PC-9 (cell line): ENCODE results near the gene CTSL. TPM values are rescaled to one million over a fixed set of nuclear protein-coding genes. Genes with fewer than 3 reads are reported as not detected.
"Not testable (repeated sequence)": the region's sequence is repeated elsewhere in the genome, so short reads cannot be mapped to it uniquely, and the experiment has no call there.

ENCODE experiments used
- BruUV-seq: library from RNA; stranded (reverse); fragments of 400-500 nt; replicated peaks from 2 replicates; lab custom pipeline; 2021; lab: Mats Ljungman, UMichigan
- CTCF ChIA-PET: fragments of 300-600 bp; sonication (Branson Sonifier 250); formaldehyde crosslinking; loops from one replicate; lab custom pipeline; 2022; ENCODE audit warnings: antibody characterized with exemption; lab: Charles Lee
- POLR2A ChIA-PET: fragments of 300-600 bp; sonication (Branson Sonifier 250); formaldehyde crosslinking; loops from one replicate; lab custom pipeline; 2022; ENCODE audit warnings: antibody characterized with exemption; ENCODE audit not compliant: unreplicated experiment; lab: Charles Lee
- DNase-seq, 2 experiments: peaks; one replicate each; pipeline versions ENCODE4 v3.0.0 to v3.0.0-alpha.2; 2015 to 2022; ENCODE audit warnings: mixed read lengths in 1 of 2
- H2AFZ ChIP-seq: fragments of 200-600 bp; sonication (generic); 2 replicates; pipeline ENCODE4 v1.8.1; 2017; ENCODE audit warnings: antibody characterized with exemption
- H3F3A ChIP-seq: fragments of 200-600 bp; sonication (generic); 2 replicates; pipeline ENCODE4 v1.8.1; 2017; ENCODE audit warnings: antibody characterized with exemption, mild to moderate bottlenecking, low read depth; ENCODE audit not compliant: insufficient read depth
- H3K27ac ChIP-seq: fragments of 200-600 bp; sonication (generic); 2 replicates; pipeline ENCODE4 v1.6.1; 2016; ENCODE audit warnings: mixed run types
- H3K27me3 ChIP-seq: fragments of 200-600 bp; sonication (generic); 2 replicates; pipeline ENCODE4 v1.6.1; 2016; ENCODE audit warnings: low read depth, mixed run types; ENCODE audit not compliant: insufficient read depth
- H3K36me3 ChIP-seq: fragments of 200-600 bp; sonication (generic); 2 replicates; pipeline ENCODE4 v1.6.1; 2016; ENCODE audit warnings: low read depth, mixed run types
- H3K4me1 ChIP-seq: fragments of 200-600 bp; sonication (generic); replicated peaks from 2 replicates; pipeline ENCODE4 v1.6.1; 2016; ENCODE audit warnings: mixed run types; ENCODE audit not compliant: insufficient read depth
- H3K4me2 ChIP-seq: fragments of 200-600 bp; sonication (generic); 2 replicates; pipeline ENCODE4 v1.6.1; 2017; ENCODE audit warnings: mixed run types
- H3K4me3 ChIP-seq: fragments of 200-600 bp; sonication (generic); 2 replicates; pipeline ENCODE4 v1.6.1; 2016; ENCODE audit warnings: mixed run types
- H3K79me2 ChIP-seq: fragments of 200-600 bp; sonication (generic); 2 replicates; pipeline ENCODE4 v1.6.1; 2017; ENCODE audit warnings: low read depth, mixed run types
- H3K9me2 ChIP-seq: fragments of 200-600 bp; sonication (generic); 2 replicates; pipeline ENCODE4 v1.8.1; 2017; ENCODE audit warnings: mild to moderate bottlenecking; ENCODE audit not compliant: insufficient read depth
- H3K9me3 ChIP-seq: fragments of 200-600 bp; sonication (generic); 2 replicates; pipeline ENCODE4 v1.8.1; 2016; ENCODE audit warnings: low read depth; ENCODE audit not compliant: insufficient read depth
- H4K20me1 ChIP-seq: fragments of 200-600 bp; sonication (generic); 2 replicates; pipeline ENCODE4 v1.8.1; 2017; ENCODE audit not compliant: insufficient read depth
- CTCF ChIP-seq: fragments of 200-600 bp; sonication (generic); conservative IDR thresholded peaks from 2 replicates; pipeline ENCODE4 v1.6.1; 2017; ENCODE audit warnings: mixed run types, antibody characterized with exemption, mild to moderate bottlenecking, moderate library complexity
- EZH2 ChIP-seq: fragments of 200-600 bp; sonication (generic); IDR thresholded peaks from 2 replicates; pipeline ENCODE4 v1.8.0; 2017; ENCODE audit warnings: antibody characterized with exemption, low read depth
- intact Hi-C: fragments of 100-400 bp; cut with micrococcal nuclease; formaldehyde crosslinking; loops from one replicate; pipeline ENCODE4 v1.10.0; 2022; ENCODE audit not compliant: unreplicated experiment
- total RNA-seq: library from RNA; stranded (reverse); gene quantifications from 2 replicates; pipeline ENCODE4 v1.2.3, GENCODE V29; 2021

Gene CTSL
- total RNA-seq, 1 experiment from 2014 or later, result 82.6 TPM

DNA sequence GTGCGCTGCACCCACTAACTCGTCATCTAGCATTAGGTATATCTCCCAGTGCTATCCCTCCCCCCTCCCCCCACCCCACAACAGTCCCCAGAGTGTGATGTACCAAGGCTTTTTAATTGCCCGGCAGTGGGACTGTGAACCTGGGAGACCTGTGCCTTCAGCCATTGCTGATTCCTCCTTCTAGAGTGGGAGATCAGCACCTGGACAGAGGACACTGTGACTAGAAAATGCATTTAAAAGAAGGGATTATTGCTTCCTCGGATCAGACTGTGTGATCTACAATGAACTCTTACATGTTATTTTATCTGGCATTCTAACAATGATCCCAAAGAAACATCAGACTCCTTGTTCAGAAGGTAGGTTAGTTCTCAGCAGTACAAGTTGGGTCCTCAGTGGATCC, 25.9 kb downstream of the CTSL start:
- POLR2A ChIA-PET, result no interaction called here
- Histone ChIP-seq H4K20me1 (no peaks in the 10 kb centered on the region), H3K9me3 (no peaks in the 10 kb centered on the region; the same call in 1 of the 2 replicates), H3K27me3 (no peaks in the 10 kb centered on the region), H3K4me3 (no peak overlapping the region), H3K27ac (no peak overlapping the region), H2AFZ (no peak overlapping the region), H3K79me2 (no peaks in the 10 kb centered on the region), H3F3A (no peaks in the 10 kb centered on the region), H3K4me2 (no peak overlapping the region), H3K4me1 (no peaks in the 10 kb centered on the region), H3K9me2 (no peaks in the 10 kb centered on the region), H3K36me3 (no peaks in the 10 kb centered on the region)
- intact Hi-C loops, result no loop called here
- TF ChIP-seq EZH2, result no peak
- no peak for TF ChIP-seq CTCF
- DNase-seq, result no peak
- no TSS peak for BruUV-seq
- CTCF ChIA-PET, result no interaction called here

GRCh38 chr9:87753313-87753712, 27.4 kb downstream of the CTSL start:
- H3F3A ChIP-seq, result no peaks in the 10 kb centered on the region
- no peak overlapping the region for H3K4me3 ChIP-seq
- no peak overlapping the region for H2AFZ ChIP-seq
- intact Hi-C loops, result no loop called here
- no peaks in the 10 kb centered on the region for H3K4me1 ChIP-seq
- H3K27ac ChIP-seq, result no peak overlapping the region
- H3K9me2 ChIP-seq, result no peaks in the 10 kb centered on the region
- no peaks in the 10 kb centered on the region for H3K27me3 ChIP-seq
- TF ChIP-seq CTCF, result no peak
- TF ChIP-seq EZH2, result no peak
- BruUV-seq, result no TSS peak
- no peaks in the 10 kb centered on the region; the same call in 1 of the 2 replicates for H3K9me3 ChIP-seq
- H3K79me2 ChIP-seq, result no peaks in the 10 kb centered on the region
- DNase-seq, result no peak
- ChIA-PET CTCF (no interaction called here), POLR2A (no interaction called here)
- H3K36me3 ChIP-seq, result no peaks in the 10 kb centered on the region
- no peaks in the 10 kb centered on the region for H4K20me1 ChIP-seq
- no peak overlapping the region for H3K4me2 ChIP-seq

DNA sequence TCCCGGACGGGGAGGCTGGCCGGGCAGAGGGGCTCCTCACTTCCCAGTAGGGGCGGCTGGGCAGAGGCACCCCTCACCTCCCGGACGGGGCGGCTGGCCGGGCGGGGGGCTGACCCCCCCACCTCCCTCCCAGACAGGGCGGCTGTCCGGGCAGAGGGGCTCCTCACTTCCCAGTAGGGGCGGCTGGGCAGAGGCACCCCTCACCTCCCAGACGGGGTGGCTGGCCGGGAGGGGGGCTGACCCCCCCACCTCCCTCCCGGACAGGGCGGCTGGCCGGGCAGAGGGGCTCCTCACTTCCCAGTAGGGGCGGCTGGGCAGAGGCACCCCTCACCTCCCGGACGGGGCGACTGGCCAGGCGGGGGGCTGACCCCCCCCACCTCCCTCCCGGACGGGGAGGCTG, 32.4 kb downstream of the CTSL start:
- H3K36me3 ChIP-seq, CTCF ChIA-PET, H3F3A ChIP-seq, H3K4me2 ChIP-seq, H3K9me3 ChIP-seq, intact Hi-C loops, H3K4me3 ChIP-seq, H3K4me1 ChIP-seq, H3K79me2 ChIP-seq, H2AFZ ChIP-seq, H4K20me1 ChIP-seq, BruUV-seq, H3K27ac ChIP-seq, H3K9me2 ChIP-seq, DNase-seq, H3K27me3 ChIP-seq, POLR2A ChIA-PET: not testable (repeated sequence)

- H3K79me2 ChIP-seq, H3F3A ChIP-seq, H3K27me3 ChIP-seq, H3K4me1 ChIP-seq, H3K4me2 ChIP-seq, H3K36me3 ChIP-seq, BruUV-seq, intact Hi-C loops, POLR2A ChIA-PET, CTCF ChIA-PET, H4K20me1 ChIP-seq, DNase-seq, H2AFZ ChIP-seq, H3K27ac ChIP-seq, H3K9me2 ChIP-seq, H3K4me3 ChIP-seq, H3K9me3 ChIP-seq: not testable (repeated sequence)
Observed at GRCh38 chr9:87759980-87760379, 34.1 kb downstream of the CTSL start.
